ENCODE results near the gene FGF14.

- TF ChIP-seq POLR2A (IDR thresholded peaks at IDR 0.05; ENCODE audit: low read depth, low read length) (no peak), POLR2AphosphoS5 (IDR thresholded peaks at IDR 0.05; ENCODE audit: low read depth, low read length) (no peak)
Measured at GRCh38 chr13:102139626-102140025, 262.2 kb downstream of the FGF14 start.
